Kidney epithelial cell (primary cell): Measurements from ENCODE around the gene MYO3B. TPM values are rescaled to one million over a fixed set of nuclear protein-coding genes. Genes with fewer than 3 reads are reported as not detected.

ENCODE experiments used
- DNase-seq: peaks from one replicate; pipeline ENCODE4 v3.0.0-alpha.2; 2010; ENCODE audit warnings: low read depth
- H3K27me3 ChIP-seq: 2 replicates; pipeline ENCODE4 v1.6.0; 2011; ENCODE audit warnings: low read length; ENCODE audit not compliant: control insufficient read depth, insufficient read depth
- H3K36me3 ChIP-seq: 2 replicates; pipeline ENCODE4 v1.5.1; 2011; ENCODE audit warnings: low read length; ENCODE audit not compliant: control insufficient read depth, insufficient read depth
- H3K4me3 ChIP-seq: 2 replicates; pipeline ENCODE4 v1.5.1; 2011; ENCODE audit warnings: low read depth, mild to moderate bottlenecking, control low read depth, low read length
- total RNA-seq: library from RNA; depleted of rRNA; stranded (reverse); fragments of >200 nt; gene quantifications from 2 replicates; pipeline ENCODE4 v1.2.3, GENCODE V29; 2015
- TF ChIP-seq, protein P1 (sequence below): IDR thresholded peaks from 2 replicates; pipeline ENCODE4 v1.5.1; 2011; ENCODE audit warnings: mild to moderate bottlenecking, moderate library complexity, low read length, control low read depth, inconsistent platforms; ENCODE audit not compliant: insufficient read depth, poor library complexity, severe bottlenecking

The MYO3B gene
- total RNA-seq, 1 donor from 2014 or later, result 1.1 TPM

DNA sequence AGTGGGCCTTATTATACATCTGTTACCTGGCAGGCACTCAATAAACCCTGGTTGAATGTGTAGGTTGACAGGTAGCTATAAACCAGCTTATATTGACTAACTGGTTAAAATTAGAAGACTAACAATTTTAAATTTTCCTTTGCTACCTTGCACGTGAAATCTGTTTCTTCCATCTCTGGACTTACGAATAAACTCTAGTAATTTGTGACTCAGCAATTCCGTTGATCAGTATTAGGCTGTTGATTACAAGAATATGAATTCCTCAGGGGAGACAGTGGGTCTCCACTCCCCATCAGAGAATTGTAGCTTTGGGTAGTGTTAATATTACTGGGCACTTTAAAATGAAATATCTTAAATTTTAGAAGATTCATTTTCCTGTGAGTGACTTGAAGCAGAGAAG lies 399.4 kb downstream of the MYO3B start:
- H3K27me3 ChIP-seq, result no peaks in the 10 kb centered on the region
- TF ChIP-seq, protein P1, sequence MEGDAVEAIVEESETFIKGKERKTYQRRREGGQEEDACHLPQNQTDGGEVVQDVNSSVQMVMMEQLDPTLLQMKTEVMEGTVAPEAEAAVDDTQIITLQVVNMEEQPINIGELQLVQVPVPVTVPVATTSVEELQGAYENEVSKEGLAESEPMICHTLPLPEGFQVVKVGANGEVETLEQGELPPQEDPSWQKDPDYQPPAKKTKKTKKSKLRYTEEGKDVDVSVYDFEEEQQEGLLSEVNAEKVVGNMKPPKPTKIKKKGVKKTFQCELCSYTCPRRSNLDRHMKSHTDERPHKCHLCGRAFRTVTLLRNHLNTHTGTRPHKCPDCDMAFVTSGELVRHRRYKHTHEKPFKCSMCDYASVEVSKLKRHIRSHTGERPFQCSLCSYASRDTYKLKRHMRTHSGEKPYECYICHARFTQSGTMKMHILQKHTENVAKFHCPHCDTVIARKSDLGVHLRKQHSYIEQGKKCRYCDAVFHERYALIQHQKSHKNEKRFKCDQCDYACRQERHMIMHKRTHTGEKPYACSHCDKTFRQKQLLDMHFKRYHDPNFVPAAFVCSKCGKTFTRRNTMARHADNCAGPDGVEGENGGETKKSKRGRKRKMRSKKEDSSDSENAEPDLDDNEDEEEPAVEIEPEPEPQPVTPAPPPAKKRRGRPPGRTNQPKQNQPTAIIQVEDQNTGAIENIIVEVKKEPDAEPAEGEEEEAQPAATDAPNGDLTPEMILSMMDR, result no peak
- DNase-seq, result no peak
- H3K36me3 ChIP-seq, result no peaks in the 10 kb centered on the region
- no peak overlapping the region for H3K4me3 ChIP-seq

DNA sequence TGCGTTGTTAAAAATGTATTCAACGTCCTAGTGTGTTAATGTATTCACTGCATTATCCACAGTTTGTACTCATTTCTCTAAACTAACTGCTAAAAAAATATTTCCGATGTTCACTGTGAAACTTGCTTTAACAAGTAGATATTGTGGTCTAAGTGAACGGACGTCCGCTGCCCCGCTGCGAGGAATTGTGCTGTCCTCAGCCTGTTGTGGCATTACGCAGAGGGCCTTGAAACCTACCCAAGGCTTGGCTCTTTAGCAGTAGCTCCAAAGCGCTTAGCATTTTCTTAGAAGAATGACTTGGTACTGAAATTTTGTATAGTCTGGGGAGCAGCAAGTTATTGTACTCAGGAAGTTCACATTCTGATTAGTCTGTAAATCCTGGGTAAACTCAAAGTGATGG lies 400.7 kb downstream of the MYO3B start:
- DNase-seq, result no peak
- TF ChIP-seq, protein P1, result no peak
- H3K4me3 ChIP-seq, result no peak overlapping the region

DNA sequence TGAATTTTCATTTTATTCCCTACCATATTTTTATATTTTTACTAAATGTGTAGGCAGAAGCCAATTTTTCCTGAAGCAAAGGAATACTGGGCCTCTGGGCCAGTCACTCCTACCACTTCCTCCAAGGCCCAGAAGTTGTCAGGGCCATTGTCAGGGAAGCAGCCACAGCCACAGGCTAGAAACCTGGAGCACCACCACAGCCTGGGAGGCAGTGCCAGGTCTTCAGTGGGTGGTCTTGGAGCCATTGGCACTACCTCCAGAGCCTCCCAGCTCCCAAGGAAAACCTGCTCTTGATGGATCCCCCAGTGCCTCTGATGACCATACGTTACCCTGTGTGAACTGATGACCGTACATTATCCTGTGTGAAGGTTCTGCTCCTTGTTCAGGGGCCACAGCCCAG lies 401.6 kb downstream of the MYO3B start:
- Histone ChIP-seq H3K27me3 (no peaks in the 10 kb centered on the region), H3K4me3 (no peak overlapping the region), H3K36me3 (no peaks in the 10 kb centered on the region)
- TF ChIP-seq, protein P1, result no peak
- no peak for DNase-seq

More for the DNA sequence above, 400.7 kb downstream of the MYO3B start:
- Histone ChIP-seq H3K36me3 (no peaks in the 10 kb centered on the region), H3K27me3 (no peaks in the 10 kb centered on the region)

DNA sequence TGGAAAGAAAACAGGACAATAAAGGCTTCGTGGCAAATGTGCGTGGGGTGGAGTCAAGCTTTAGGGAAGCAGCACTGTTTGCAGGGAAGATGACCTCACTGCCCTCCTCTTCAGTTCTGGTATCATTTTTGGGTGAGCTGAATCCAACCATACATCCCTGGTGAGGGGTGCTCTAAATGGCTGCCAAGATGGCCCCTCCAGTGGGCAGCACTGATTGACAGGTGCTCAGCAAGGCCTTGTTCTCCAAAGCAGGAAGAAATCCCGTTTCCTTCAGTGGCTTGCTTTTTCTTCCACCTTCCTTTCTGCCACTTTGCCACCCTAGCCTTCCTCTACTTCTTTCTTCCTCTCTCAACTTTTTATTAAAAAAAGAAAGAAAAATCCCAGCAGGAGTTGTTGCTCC lies 404.4 kb downstream of the MYO3B start:
- DNase-seq, result no peak
- TF ChIP-seq, protein P1, result no peak
- H3K36me3 ChIP-seq, result no peaks in the 10 kb centered on the region
- no peaks in the 10 kb centered on the region for H3K27me3 ChIP-seq
- no peak overlapping the region for H3K4me3 ChIP-seq

DNA sequence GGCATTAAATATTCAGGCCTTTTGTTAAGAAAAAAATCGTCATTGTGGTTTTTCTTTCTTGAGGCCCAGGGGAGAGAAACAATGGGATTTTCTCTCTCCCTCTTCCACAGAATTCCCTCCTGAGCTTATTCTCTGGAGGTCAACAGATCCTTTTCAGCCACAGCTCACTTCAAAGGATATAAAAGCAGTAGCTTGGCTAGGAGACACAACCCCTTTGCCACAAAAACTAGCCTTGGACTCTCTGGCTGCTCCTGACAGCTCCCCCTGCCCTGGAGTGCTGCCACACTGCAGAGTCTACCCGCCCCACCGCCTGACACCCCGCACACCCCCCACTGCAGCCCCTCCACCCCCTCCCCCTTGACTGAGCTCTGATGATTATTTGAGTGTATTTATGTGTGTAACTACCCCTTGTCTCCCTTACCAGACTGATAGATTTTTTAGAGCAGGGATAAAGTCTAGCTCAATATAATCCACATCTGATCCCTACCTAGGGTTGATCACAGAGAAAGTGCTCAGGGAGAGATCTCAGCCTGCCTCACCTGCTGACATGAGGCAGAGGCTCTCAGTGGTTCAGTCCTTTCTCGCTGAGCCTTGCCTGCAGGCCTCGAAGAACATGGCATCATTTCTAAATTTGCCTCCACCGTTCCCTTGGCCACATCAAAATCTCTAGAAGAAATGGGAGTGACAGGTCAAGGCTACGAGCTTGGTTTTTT lies 405.0 kb downstream of the MYO3B start:
- TF ChIP-seq, protein P1, result no peak
- DNase-seq, result no peak

DNA sequence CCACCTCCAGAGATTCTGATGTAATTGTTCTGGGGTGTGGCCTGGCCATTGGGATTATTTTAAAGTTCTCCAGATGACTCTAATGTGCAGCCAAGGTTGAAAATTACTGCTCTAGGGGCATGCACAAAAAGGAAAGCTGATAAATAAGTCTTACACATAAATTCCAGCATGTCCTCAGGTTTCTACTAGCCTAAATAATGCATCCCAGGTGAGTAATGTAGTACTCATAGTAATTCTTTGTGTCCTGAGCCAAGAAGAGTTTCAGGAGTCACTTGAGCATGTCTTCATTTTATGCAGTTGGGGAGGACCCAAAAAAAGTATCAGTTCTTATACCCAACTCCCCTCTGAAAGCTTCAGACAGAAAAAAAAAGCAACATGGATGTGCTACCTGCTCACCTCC lies 407.1 kb downstream of the MYO3B start:
- Histone ChIP-seq H3K36me3 (no peaks in the 10 kb centered on the region), H3K4me3 (no peak overlapping the region), H3K27me3 (no peaks in the 10 kb centered on the region)
- TF ChIP-seq, protein P1, result no peak
- DNase-seq, result no peak

More for the DNA sequence above, 405.0 kb downstream of the MYO3B start:
- Histone ChIP-seq H3K36me3 (no peaks in the 10 kb centered on the region), H3K27me3 (no peaks in the 10 kb centered on the region), H3K4me3 (no peak overlapping the region)
